ENCODE measurements around the gene STARD9. TPM values are rescaled to one million over a fixed set of nuclear protein-coding genes. Genes with fewer than 3 reads are reported as not detected.

STARD9 gene
- total RNA-seq, 1 donor from 2014 or later, result 10.0 TPM

DNA sequence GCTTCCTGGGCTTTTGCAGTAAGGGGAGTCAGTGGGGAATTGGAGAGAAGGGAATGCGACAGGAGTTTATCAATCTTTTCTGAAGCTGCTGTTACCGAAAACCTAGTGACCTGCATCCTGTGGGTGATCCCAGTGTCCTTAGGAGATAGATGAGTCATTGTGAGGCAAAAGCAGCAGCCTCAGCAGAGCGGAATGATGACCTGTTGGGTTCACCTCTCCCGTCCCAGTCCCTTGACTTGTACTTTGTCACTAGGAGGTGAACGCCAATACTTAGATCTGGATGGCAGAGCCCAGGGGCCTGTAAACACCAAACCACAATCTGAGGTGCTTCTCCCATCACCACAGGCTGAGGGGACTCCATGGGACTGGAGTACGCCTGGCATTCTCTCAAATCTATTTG is 143.6 kb downstream of the STARD9 start:
- no peaks in the 10 kb centered on the region for H3K27me3 Mint-ChIP-seq (ENCODE audit: low read depth)
- H3K4me1 Mint-ChIP-seq (ENCODE audit: low read depth), result no peaks in the 10 kb centered on the region
- no peak overlapping the region for H3K4me3 Mint-ChIP-seq (ENCODE audit: low read depth)
- intact Hi-C loops (cut with micrococcal nuclease), result no loop called here
- DNase-seq (ENCODE audit: low spot score), result no peak
- peaks cover 8% of the 10 kb centered on the region for H3K36me3 Mint-ChIP-seq (ENCODE audit: low read depth)
- no peaks in the 10 kb centered on the region for H3K9me3 Mint-ChIP-seq
- H3K27ac Mint-ChIP-seq, result no peak overlapping the region

DNA sequence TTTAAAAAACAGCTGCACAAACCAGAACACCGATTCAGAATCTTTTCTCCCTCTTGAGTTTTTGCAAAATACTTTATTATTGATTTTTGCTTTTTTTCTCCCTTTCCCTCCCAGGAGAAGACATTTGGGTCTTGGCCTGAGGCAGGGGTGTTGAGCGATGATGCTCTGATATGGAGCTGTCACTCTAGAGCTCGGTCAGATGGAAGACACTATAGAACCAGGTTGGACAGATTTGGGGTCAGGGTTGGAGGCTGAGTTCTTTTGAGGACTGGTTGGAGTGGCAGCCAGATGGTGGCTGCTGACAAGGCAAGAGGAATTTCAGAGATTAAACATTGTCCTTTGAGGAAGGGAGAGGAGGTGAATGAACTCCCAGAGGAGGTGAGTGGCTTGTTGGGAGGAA is 144.7 kb downstream of the STARD9 start:
- DNase-seq (ENCODE audit: low spot score), result no peak
- peak overlapping the region; percentile 0 for H3K27ac Mint-ChIP-seq
- intact Hi-C loops (cut with micrococcal nuclease), result no loop called here
- no peak overlapping the region for H3K4me3 Mint-ChIP-seq (ENCODE audit: low read depth)
- H3K9me3 Mint-ChIP-seq, result no peaks in the 10 kb centered on the region
- no peaks in the 10 kb centered on the region for H3K27me3 Mint-ChIP-seq (ENCODE audit: low read depth)
- no peaks in the 10 kb centered on the region for H3K4me1 Mint-ChIP-seq (ENCODE audit: low read depth)
- H3K36me3 Mint-ChIP-seq (ENCODE audit: low read depth), result peaks cover 14% of the 10 kb centered on the region

DNA sequence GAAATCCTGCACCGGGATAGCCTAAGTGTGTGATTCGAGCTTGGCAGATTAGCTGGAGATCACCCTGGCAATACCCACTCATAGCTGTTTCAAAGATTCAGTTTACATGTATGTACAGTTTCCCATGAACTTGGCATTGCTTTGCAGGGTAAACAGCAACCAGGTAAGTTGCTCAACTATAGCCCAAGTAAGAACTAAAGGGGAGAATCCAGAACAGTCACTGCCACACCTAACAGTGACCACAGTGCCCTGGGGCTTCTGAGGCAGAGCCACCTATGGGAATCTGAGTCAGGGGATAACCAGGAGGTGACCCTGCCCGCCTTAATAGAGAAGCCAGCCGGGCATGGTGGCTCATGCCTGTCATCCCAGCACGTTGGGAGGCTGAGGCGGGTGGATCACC is 145.6 kb downstream of the STARD9 start:
- Mint-ChIP-seq H3K27me3 (ENCODE audit: low read depth) (no peaks in the 10 kb centered on the region), H3K36me3 (ENCODE audit: low read depth) (peaks cover 20% of the 10 kb centered on the region), H3K4me1 (ENCODE audit: low read depth) (no peaks in the 10 kb centered on the region), H3K27ac (no peak overlapping the region), H3K9me3 (no peaks in the 10 kb centered on the region), H3K4me3 (ENCODE audit: low read depth) (no peak overlapping the region)
- no peak for DNase-seq (ENCODE audit: low spot score)
- intact Hi-C loops (cut with micrococcal nuclease), result no loop called here

DNA sequence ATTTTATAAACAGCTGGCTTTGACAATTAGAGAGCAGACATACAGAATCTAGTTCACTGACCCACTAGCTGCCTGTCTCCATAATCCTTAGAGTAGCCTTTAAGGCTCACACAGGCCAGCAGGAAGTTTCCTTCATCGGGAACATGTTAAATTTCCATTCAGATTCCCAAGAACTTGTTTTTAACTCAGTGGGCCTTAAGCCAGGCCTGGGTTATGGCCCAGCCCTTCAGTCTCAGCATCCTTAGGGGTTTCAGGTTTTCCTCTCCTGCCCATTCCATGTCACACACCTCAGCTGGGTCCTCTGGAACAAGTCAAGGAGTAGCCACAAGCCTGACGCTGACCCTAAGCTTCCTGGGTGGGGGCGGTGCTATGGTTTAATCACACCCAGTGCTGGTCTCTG is 146.5 kb downstream of the STARD9 start:
- Mint-ChIP-seq H3K4me1 (ENCODE audit: low read depth) (no peaks in the 10 kb centered on the region), H3K9me3 (no peaks in the 10 kb centered on the region), H3K36me3 (ENCODE audit: low read depth) (peaks cover 26% of the 10 kb centered on the region), H3K27ac (no peak overlapping the region), H3K4me3 (ENCODE audit: low read depth) (no peak overlapping the region), H3K27me3 (ENCODE audit: low read depth) (no peaks in the 10 kb centered on the region)
- intact Hi-C loops (cut with micrococcal nuclease), result no loop called here
- DNase-seq (ENCODE audit: low spot score), result no peak

DNA sequence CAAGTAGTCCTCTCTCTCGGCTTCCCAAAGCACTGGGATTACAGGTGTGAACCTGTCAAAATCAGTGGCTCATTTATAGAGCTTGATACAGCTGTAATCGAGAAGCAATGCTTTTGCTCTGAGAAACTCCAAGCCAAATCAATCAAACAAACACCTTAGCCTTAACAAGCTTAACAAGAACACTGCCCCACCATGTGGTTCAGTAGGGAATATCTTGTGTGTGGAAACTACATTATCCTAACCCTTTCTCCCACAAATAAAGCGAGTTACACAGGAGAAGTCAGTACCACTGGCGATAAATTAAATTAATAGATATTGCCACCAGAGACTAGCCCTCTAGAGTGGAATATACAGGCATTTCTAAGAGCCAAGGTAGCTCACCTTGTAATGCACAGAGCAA is 147.7 kb downstream of the STARD9 start:
- intact Hi-C loops (cut with micrococcal nuclease), result no loop called here
- peaks cover 26% of the 10 kb centered on the region for H3K36me3 Mint-ChIP-seq (ENCODE audit: low read depth)
- no peaks in the 10 kb centered on the region for H3K9me3 Mint-ChIP-seq
- DNase-seq (ENCODE audit: low spot score), result no peak
- no peaks in the 10 kb centered on the region for H3K27me3 Mint-ChIP-seq (ENCODE audit: low read depth)
- H3K27ac Mint-ChIP-seq, result no peak overlapping the region
- H3K4me1 Mint-ChIP-seq (ENCODE audit: low read depth), result no peaks in the 10 kb centered on the region
- H3K4me3 Mint-ChIP-seq (ENCODE audit: low read depth), result no peak overlapping the region

DNA sequence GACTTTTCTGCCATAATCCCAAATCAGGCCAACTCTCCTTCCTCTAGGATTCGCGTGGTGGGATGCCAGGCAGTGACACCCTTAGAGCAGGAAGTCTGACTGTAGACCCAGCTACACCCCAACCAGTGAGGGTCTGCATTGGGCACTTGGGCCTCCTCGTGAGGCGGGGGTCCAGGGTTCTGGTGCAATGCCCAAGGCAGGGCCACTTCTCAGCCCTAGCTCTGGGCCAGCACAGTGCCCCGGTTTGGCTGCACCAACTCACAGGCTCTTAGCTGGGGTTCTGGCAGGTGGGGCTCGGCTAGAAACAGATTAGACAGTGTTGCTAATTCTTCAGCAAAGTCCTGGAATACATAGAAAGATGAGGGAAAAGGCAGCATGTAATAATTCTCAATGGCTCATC is 148.9 kb downstream of the STARD9 start:
- peaks cover 35% of the 10 kb centered on the region for H3K36me3 Mint-ChIP-seq (ENCODE audit: low read depth)

DNA sequence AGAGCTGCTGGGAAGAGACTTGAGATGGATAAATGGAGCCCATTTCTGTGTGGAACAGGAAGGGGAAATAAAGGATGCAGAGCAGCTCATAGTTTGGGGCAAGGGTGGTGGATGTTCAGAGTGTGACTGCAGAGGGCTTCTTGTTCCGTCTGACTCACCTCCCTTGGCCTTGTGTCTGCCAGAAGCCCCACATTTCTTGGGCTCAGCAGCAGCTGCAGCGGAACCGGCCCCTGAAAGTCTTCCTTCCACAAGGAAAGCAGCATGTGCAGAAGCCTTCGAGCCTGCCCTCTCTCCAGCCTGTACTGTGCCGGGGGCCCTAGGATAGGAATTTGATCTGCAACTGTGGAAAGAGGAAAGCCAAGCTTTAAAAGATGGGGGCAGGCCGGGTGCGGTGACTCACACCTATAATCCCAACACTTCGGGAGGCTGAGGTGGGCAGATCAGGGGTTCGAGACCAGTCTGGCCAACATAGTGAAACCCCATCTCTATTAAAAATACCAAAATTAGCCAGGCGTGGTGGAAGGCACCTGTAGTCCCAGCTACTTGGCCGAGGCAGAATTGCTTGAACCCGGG is 150.0 kb downstream of the STARD9 start:
- Mint-ChIP-seq H3K27me3 (ENCODE audit: low read depth) (no peaks in the 10 kb centered on the region), H3K27ac (no peak overlapping the region), H3K9me3 (no peaks in the 10 kb centered on the region), H3K36me3 (ENCODE audit: low read depth) (peaks cover 46% of the 10 kb centered on the region), H3K4me1 (ENCODE audit: low read depth) (no peaks in the 10 kb centered on the region), H3K4me3 (ENCODE audit: low read depth) (no peak overlapping the region)
- DNase-seq (ENCODE audit: low spot score), result no peak
- intact Hi-C loops (cut with micrococcal nuclease), result no loop called here

More for the DNA sequence above, 148.9 kb downstream of the STARD9 start:
- H3K9me3 Mint-ChIP-seq, result no peaks in the 10 kb centered on the region
- no peak overlapping the region for H3K27ac Mint-ChIP-seq
- no peak overlapping the region for H3K4me3 Mint-ChIP-seq (ENCODE audit: low read depth)
- DNase-seq (ENCODE audit: low spot score), result no peak
- H3K4me1 Mint-ChIP-seq (ENCODE audit: low read depth), result no peaks in the 10 kb centered on the region
- no peaks in the 10 kb centered on the region for H3K27me3 Mint-ChIP-seq (ENCODE audit: low read depth)
- intact Hi-C loops (cut with micrococcal nuclease), result no loop called here

DNA sequence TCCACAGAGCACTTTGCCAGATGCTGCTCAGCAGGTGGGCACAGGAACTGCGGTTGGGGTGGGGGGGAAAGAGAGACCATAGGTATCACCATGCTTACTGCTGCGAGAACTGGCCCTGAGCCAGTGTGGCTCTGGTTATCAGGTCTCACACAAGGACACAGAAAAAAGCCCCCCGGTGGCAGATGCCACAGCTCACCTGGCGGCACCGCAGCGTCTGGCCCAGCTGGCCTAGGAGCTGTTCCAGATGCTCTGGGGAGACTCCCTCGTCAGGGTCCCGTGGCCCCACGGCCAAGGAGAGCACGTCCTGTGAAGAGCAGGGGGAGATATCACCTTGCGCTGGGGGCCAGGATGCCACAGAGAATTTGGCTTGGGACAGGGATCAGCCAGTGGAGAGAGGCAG is 150.7 kb downstream of the STARD9 start:
- H3K27ac Mint-ChIP-seq, result no peak overlapping the region
- peaks cover 50% of the 10 kb centered on the region for H3K36me3 Mint-ChIP-seq (ENCODE audit: low read depth)
- intact Hi-C loops (cut with micrococcal nuclease), result no loop called here
- no peaks in the 10 kb centered on the region for H3K4me1 Mint-ChIP-seq (ENCODE audit: low read depth)
- no peaks in the 10 kb centered on the region for H3K9me3 Mint-ChIP-seq
- H3K4me3 Mint-ChIP-seq (ENCODE audit: low read depth), result no peak overlapping the region
- no peak for DNase-seq (ENCODE audit: low spot score)
- H3K27me3 Mint-ChIP-seq (ENCODE audit: low read depth), result no peaks in the 10 kb centered on the region

DNA sequence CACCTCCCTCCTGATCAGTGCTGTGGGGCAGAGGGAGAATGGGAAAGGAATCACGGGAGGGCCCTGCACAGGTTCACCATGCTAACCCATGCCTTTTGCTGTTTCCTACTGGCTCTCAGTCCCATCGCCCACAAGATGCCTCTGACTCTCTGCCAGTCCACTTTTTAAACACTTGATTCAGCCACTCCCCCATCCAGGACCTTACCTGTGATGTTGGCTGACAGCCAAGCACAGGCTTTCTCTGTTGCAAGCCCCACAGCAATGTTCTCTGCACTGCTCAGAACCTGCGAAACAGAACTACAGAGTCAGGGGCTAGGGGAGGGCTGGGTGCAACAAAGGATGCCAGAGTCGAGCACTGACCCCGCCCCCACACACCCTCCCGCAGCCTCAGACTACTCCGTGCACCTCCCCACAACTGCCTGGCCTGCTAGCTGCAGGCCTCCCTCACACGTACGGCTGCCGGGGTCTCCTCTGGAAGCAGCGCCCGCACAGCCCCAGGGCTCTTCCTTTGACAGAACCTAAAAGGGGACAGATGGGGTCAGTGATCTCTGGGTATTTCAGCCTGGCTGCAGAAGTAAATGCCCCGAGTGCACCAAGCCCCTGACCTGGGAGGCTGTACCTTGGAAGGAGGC is 152.5 kb downstream of the STARD9 start:
- Mint-ChIP-seq H3K36me3 (ENCODE audit: low read depth) (peaks cover 62% of the 10 kb centered on the region), H3K4me1 (ENCODE audit: low read depth) (no peaks in the 10 kb centered on the region), H3K27me3 (ENCODE audit: low read depth) (no peaks in the 10 kb centered on the region), H3K9me3 (no peaks in the 10 kb centered on the region), H3K27ac (no peak overlapping the region), H3K4me3 (ENCODE audit: low read depth) (no peak overlapping the region)
- DNase-seq (ENCODE audit: low spot score), result no peak
- intact Hi-C loops (cut with micrococcal nuclease), result no loop called here

DNA sequence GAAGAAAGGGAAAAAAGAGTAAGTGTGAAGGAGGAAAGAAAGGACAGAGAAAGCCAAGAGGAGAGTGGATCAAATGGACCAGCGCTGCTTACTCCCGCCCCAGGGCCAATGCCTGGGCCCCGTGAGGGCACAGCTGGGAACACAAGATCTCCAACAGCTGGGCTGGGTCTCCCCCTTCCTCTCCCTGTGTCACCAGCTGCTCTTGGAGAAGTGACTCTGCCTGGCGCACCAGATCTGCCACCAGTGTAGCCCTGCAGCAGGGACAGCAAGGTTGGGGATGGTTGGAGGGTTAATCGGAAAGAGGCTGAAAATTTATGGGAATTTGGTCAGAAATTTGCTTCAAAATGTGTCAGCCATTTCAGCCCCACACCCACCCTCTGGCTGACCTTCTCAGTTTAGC is 153.2 kb downstream of the STARD9 start:
- intact Hi-C loops (cut with micrococcal nuclease), result no loop called here
- Mint-ChIP-seq H3K36me3 (ENCODE audit: low read depth) (peaks cover 65% of the 10 kb centered on the region), H3K9me3 (no peaks in the 10 kb centered on the region), H3K27ac (no peak overlapping the region), H3K4me3 (ENCODE audit: low read depth) (no peak overlapping the region), H3K4me1 (ENCODE audit: low read depth) (no peaks in the 10 kb centered on the region), H3K27me3 (ENCODE audit: low read depth) (no peaks in the 10 kb centered on the region)
- DNase-seq (ENCODE audit: low spot score), result no peak

DNA sequence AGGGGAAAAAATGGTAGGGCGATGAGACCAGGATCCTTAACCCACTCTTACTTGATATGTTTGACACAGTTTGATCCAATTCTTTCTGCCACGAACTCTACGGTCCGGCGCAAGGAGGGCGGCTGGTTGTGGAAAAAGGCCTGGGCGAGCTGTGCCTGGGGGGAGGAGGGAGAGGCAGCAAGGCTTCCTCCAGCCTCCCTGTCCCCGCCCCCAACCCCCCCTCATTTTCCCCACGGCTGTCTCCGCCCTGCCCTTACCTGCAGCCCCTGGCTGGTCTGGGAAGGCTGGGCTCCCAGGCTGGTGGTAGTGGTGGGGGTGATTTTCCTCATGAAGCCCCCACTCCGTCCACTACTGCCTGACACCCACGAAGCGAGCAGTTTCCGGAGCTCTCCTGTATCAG is 153.6 kb downstream of the STARD9 start:
- Mint-ChIP-seq H3K4me1 (ENCODE audit: low read depth) (no peaks in the 10 kb centered on the region), H3K4me3 (ENCODE audit: low read depth) (no peak overlapping the region), H3K27ac (no peak overlapping the region), H3K27me3 (ENCODE audit: low read depth) (no peaks in the 10 kb centered on the region), H3K9me3 (no peaks in the 10 kb centered on the region), H3K36me3 (ENCODE audit: low read depth) (peaks cover 69% of the 10 kb centered on the region)
- no peak for DNase-seq (ENCODE audit: low spot score)
- intact Hi-C loops (cut with micrococcal nuclease), result no loop called here

DNA sequence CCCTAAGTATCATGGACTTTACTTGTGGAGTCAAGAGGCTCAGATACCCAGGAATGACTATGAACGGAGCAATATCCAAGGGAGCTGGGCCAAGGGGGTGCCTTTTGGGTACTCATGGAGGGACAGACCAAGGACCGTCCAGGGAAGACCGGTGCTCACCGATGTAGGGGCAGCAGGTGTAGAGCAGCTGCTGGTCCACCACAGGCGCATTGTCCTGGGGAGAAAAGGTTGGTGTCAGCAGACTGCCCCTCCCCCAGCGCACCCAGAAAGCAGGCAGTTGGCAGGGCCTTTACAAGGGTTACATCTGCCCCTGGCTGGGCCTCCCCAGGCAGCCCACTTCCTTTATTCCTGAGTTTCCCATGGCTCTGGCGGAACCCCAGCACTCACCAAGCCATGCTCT is 154.0 kb downstream of the STARD9 start:
- H3K9me3 Mint-ChIP-seq, result no peaks in the 10 kb centered on the region
- peaks cover 73% of the 10 kb centered on the region for H3K36me3 Mint-ChIP-seq (ENCODE audit: low read depth)

DNA sequence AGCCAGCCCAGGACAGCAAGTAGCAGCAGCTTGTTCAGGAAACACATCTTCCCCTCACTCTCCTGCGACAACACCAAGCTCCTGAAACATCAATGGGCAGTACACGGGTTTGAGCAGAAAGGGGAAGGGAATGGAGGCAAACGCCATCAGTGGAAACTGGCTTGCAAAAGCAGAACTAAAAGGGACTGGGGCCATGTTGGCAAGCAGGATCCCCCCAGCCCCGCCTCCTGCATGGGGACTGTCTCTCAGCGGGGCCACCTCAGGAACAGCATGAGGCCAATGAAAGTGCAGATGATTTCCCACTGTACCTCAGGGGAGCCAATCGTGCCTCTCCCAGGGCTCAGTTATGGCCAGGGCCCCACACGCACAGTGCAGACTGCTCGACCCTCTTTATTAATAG is 154.7 kb downstream of the STARD9 start:
- intact Hi-C loops (cut with micrococcal nuclease), result no loop called here
- Mint-ChIP-seq H3K9me3 (no peaks in the 10 kb centered on the region), H3K27me3 (ENCODE audit: low read depth) (no peaks in the 10 kb centered on the region), H3K27ac (no peak overlapping the region), H3K4me3 (ENCODE audit: low read depth) (no peak overlapping the region), H3K4me1 (ENCODE audit: low read depth) (peaks cover 2% of the 10 kb centered on the region), H3K36me3 (ENCODE audit: low read depth) (peaks cover 71% of the 10 kb centered on the region)
- no peak for DNase-seq (ENCODE audit: low spot score)

More for the DNA sequence above, 154.0 kb downstream of the STARD9 start:
- Mint-ChIP-seq H3K27ac (no peak overlapping the region), H3K27me3 (ENCODE audit: low read depth) (no peaks in the 10 kb centered on the region), H3K4me3 (ENCODE audit: low read depth) (no peak overlapping the region), H3K4me1 (ENCODE audit: low read depth) (no peaks in the 10 kb centered on the region)
- DNase-seq (ENCODE audit: low spot score), result no peak
- intact Hi-C loops (cut with micrococcal nuclease), result no loop called here

DNA sequence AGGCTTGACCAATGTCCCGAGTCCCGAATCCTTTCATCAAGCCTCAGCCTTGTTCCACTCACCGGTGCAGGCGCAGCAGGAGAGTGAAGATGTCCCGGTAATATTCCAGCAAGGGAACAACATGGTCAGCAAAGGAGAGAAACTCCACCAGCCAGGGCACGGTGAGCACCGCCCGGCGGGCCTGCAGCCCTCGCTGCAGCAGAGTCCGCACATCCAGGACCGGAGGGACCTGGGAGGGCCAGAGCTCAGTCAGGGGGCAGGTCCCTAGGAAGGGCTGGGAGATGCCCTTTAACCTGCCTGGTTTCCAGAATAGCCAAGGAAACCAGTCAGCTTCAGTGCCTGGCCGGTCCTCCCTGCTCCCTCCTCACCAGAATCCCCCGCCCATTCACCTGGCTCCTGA is 155.1 kb downstream of the STARD9 start:
- Mint-ChIP-seq H3K27me3 (ENCODE audit: low read depth) (no peaks in the 10 kb centered on the region), H3K27ac (no peak overlapping the region), H3K36me3 (ENCODE audit: low read depth) (peaks cover 67% of the 10 kb centered on the region), H3K4me3 (ENCODE audit: low read depth) (no peak overlapping the region), H3K9me3 (no peaks in the 10 kb centered on the region), H3K4me1 (ENCODE audit: low read depth) (peaks cover 4% of the 10 kb centered on the region)
- intact Hi-C loops (cut with micrococcal nuclease), result no loop called here
- DNase-seq (ENCODE audit: low spot score), result no peak
